Esophagus muscularis mucosa (tissue), 4 donors: ENCODE data around the gene CRKL. TPM values are rescaled to one million over a fixed set of nuclear protein-coding genes. Genes with fewer than 3 reads are reported as not detected.
"Not testable (repeated sequence)": the region's sequence is repeated elsewhere in the genome, so short reads cannot be mapped to it uniquely, and the experiment has no call there.

Source experiments
- DNase-seq: peaks from one replicate; pipeline ENCODE4 v3.0.0-alpha.2; 2017; ENCODE audit errors: extremely low spot score
- H3K27ac ChIP-seq, 4 donors: fragments of 200-600 bp; sonication (generic); replicated peaks in 1 of 4; 1 replicate in 3 of 4; 2 replicates in 1 of 4; pipeline ENCODE4 v1.5.1; 2016 to 2019; ENCODE audit warnings: mild to moderate bottlenecking in 1 of 4
- H3K27me3 ChIP-seq, 4 donors: fragments of 200-600 bp; sonication (generic); one replicate each; pipeline versions ENCODE4 v1.5.1 to v1.6.0; 2016 to 2019
- H3K36me3 ChIP-seq, 4 donors: fragments of 200-600 bp; sonication (generic); one replicate each; pipeline ENCODE4 v1.5.1; 2016 to 2019
- H3K4me1 ChIP-seq, 4 donors: fragments of 200-600 bp; sonication (generic); one replicate each; pipeline ENCODE4 v1.5.1; 2016 to 2019
- H3K4me3 ChIP-seq, 4 donors: fragments of 200-600 bp; sonication (generic); 1 replicate in 2 of 4; 2 replicates in 2 of 4; pipeline ENCODE4 v1.5.1; 2016 to 2019; ENCODE audit warnings: mild to moderate bottlenecking in 4 of 4, moderate library complexity in 1 of 4
- H3K9me3 ChIP-seq, 4 donors: fragments of 200-600 bp; sonication (generic); 1 replicate in 3 of 4; 2 replicates in 1 of 4; pipeline ENCODE4 v1.5.1; 2016 to 2019
- EP300 ChIP-seq: sonication (generic); formaldehyde crosslinking; IDR thresholded peaks from one replicate; pipeline ENCODE4 v1.6.1; 2017; ENCODE audit warnings: antibody characterized with exemption
- POLR2A ChIP-seq: fragments of 450-650 bp; IDR thresholded peaks from one replicate; pipeline ENCODE4 v1.6.1; 2017; ENCODE audit warnings: antibody characterized with exemption, moderate library complexity, mild to moderate bottlenecking, low read depth
- POLR2AphosphoS5 ChIP-seq, 2 donors: sonication (generic); formaldehyde crosslinking; IDR thresholded peaks; one replicate each; pipeline ENCODE4 v1.6.1; 2017; ENCODE audit warnings: antibody characterized with exemption in 2 of 2
- WGBS: methylation state at CpG from one replicate; pipeline ENCODE4 v1.1.5; 2018; 5-methylcytosine and 5-hydroxymethylcytosine counted together
- intact Hi-C: fragments of 100-400 bp; cut with DNase I; formaldehyde crosslinking; loops from one replicate; pipeline ENCODE4 v1.15.1; 2023
- total RNA-seq, 4 donors: library from RNA; depleted of rRNA; stranded (reverse); fragments of >200 nt; gene quantifications; one replicate each; pipeline versions ENCODE4 v1.1.0 to v1.2.1, GENCODE V29; 2016
- TF ChIP-seq, protein P1 (sequence below), 3 experiments: fragments of 200-600 bp in 2 of 3; fragments of 450-650 bp in 1 of 3; sonication (generic) in 2 of 3; IDR thresholded peaks; one replicate each; pipeline ENCODE4 v1.5.1; 2017 to 2019; ENCODE audit warnings: antibody characterized with exemption in 3 of 3, mild to moderate bottlenecking in 2 of 3, moderate library complexity in 1 of 3

The CRKL gene
- total RNA-seq, 4 donors from 2014 or later, result 34.9 to 56.2 (median 47.9) TPM

DNA sequence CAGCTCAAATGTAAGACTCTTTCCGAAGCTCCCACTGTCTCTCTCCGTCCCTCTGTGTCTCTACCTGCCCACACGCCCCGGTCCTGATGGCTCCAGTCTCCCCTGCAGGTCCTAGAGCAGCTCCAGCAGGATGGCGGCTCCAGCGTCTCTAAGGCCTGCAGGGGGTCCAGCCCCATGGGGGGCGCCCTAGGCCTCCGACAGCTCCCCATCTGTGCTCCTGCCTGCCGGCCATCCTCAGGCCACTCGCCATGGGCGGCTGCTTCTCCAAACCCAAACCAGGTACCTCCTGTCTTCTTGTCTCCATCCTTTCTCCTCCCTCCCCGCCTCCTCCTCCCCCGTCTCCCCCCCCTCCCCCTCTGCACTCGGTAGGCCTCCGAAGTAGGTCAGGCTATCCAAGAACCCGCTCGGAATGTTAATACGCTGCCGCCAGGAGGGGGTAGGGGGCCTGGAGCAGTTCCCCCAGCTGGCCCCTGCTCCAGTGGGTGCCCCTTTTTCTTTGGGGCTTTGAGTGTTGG, 50.5 kb downstream of the CRKL start:
- TF ChIP-seq EP300 (no peak), POLR2AphosphoS5 (IDR thresholded peaks at IDR 0.05) (no peak), POLR2A (no peak)
- TF ChIP-seq, protein P1, sequence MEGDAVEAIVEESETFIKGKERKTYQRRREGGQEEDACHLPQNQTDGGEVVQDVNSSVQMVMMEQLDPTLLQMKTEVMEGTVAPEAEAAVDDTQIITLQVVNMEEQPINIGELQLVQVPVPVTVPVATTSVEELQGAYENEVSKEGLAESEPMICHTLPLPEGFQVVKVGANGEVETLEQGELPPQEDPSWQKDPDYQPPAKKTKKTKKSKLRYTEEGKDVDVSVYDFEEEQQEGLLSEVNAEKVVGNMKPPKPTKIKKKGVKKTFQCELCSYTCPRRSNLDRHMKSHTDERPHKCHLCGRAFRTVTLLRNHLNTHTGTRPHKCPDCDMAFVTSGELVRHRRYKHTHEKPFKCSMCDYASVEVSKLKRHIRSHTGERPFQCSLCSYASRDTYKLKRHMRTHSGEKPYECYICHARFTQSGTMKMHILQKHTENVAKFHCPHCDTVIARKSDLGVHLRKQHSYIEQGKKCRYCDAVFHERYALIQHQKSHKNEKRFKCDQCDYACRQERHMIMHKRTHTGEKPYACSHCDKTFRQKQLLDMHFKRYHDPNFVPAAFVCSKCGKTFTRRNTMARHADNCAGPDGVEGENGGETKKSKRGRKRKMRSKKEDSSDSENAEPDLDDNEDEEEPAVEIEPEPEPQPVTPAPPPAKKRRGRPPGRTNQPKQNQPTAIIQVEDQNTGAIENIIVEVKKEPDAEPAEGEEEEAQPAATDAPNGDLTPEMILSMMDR (IDR thresholded peaks at IDR 0.05), result no peak
- Histone ChIP-seq H3K27me3 (peaks cover 0 to 18% (median 4%) of the 10 kb centered on the region in 4 donors), H3K4me3 (no peak overlapping the region), H3K4me1 (peaks cover 8 to 28% (median 21%) of the 10 kb centered on the region in 4 donors), H3K27ac (no peak overlapping the region), H3K9me3 (no peaks in the 10 kb centered on the region), H3K36me3 (no peaks in the 10 kb centered on the region)
- intact Hi-C loops, result loop anchor here (10.0 kb wide), 2 partner anchors 47 to 83 kb away; partner anchors contain the start of gene P2RX6
- DNase-seq, result no peak
- 50% methylated on average over 12 of the region's 19 CpGs for WGBS

DNA sequence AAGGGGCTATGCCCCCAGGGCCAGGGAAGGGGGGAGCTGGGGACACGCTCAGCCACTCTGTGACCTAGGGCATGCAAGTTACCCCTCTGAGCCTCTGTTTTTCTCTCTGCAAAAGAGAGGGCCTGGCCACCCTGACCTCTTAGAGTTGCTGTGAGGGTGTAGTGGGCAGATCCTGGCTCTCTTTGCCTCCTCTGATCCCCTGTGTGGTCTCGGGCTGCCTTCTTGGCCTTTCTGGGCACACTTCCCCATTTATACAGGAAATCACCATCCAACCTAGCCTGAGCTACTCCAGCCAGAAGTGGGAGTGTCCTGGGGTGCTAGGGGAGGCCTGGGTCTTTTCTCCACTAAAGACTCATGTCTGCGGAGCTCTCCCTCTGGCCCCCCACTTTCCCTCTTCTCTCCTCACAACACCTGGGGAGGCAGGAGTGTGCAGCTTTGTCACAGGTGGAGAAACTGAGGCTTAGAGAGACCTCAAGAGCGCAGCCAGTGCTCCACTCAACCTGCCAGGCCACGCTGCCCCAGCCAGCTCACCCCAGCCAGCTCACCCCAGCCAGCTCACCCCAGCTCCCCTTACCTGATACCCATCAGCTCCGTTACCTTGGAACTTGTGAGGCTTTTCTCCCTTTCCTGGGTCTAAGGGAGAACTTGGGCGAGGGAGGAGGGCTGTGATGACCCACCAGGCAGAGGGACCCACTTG, 51.2 kb downstream of the CRKL start:
- DNase-seq, result no peak
- peaks cover 0 to 18% (median 4%) of the 10 kb centered on the region in 4 donors for H3K27me3 ChIP-seq
- TF ChIP-seq EP300 (no peak), POLR2AphosphoS5 (IDR thresholded peaks at IDR 0.05) (no peak), POLR2A (no peak)
- TF ChIP-seq, protein P1 (IDR thresholded peaks at IDR 0.05), result no peak
- no peak overlapping the region for H3K27ac ChIP-seq
- H3K9me3 ChIP-seq, result no peaks in the 10 kb centered on the region
- no peak overlapping the region for H3K4me3 ChIP-seq
- WGBS, result 85% methylated on average over 6 of the region's 7 CpGs
- peaks cover 8 to 28% (median 21%) of the 10 kb centered on the region in 4 donors for H3K4me1 ChIP-seq
- intact Hi-C loops, result loop anchor here (10.0 kb wide), 2 partner anchors 46 to 84 kb away; partner anchors contain the start of gene P2RX6
- no peaks in the 10 kb centered on the region for H3K36me3 ChIP-seq

DNA sequence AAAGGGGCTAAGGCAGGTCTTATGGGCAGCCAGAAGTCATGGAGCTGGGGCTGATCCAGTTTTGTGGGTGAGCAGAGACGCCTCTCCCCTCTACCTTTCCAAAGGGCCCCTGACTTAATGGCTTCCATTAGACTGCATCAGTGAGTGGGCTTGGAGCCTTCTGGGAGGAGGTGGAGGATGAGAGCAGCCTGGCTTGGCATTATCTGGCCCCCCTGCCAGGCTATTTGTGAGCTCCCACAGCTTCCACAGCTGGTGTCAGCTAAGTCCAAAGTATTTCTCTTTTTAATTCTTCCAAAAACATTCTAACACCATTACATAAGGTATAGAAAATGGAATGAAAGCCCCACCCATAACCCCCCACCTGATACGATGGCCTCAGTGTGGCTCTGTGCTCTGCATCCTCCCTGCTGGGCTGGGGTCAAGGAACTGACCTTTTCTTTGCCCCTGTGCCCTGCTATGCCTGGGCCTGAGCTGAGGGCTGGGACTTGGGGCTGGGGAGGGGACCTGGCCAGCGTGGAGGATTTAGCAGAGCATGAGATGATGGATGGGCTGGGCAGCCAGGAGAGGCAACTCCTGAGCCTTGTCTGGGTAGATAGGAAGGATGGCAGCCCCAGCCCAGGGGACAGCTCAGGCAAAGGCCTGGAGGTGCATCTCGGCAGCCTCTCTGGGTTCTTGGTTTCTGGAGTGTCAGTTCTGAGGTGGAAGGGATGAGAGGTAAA, 53.9 kb downstream of the CRKL start:
- no peak for DNase-seq
- intact Hi-C loops, result no loop called here
- Histone ChIP-seq H3K4me3 (no peak overlapping the region), H3K36me3 (no peaks in the 10 kb centered on the region), H3K4me1 (peaks cover 0 to 12% (median 5%) of the 10 kb centered on the region in 4 donors), H3K9me3 (no peaks in the 10 kb centered on the region), H3K27me3 (no peaks in the 10 kb centered on the region), H3K27ac (no peak overlapping the region)
- WGBS, result 66% methylated on average over 4 of the region's 4 CpGs
- TF ChIP-seq POLR2A (no peak), EP300 (no peak), POLR2AphosphoS5 (IDR thresholded peaks at IDR 0.05) (no peak)
- TF ChIP-seq, protein P1 (IDR thresholded peaks at IDR 0.05), result no peak

DNA sequence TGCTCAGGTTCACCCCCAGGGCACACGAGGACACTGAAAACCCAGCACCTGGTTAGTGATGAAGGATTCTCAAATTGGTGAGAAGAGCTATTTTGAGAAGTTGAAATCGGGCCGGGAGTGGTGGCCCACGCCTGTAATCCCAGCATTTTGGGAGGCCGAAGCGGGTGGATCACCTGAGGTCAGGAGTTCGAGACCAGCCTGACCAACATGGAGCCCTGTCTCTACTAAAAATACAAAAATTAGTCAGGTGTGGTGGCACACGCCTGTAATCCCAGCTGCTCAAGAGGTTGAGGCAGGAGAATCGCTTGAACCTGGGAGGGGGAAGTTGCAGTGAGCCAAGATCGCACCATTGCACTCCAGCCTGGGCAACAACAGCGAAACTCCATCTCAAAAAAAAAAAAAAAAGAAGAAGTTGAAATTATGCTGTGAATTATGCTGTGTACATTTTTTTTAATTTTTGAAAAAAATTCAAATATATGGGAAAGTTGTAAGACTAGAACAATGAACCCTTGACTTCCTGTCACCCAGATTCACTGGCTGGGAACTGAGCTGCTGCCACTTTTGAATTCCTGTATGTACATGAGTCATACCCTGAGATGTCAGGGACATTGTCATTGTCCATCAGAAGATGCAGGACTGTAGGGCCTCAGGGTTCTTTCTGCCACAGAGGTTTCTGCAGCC, 54.9 kb downstream of the CRKL start:
- DNase-seq, H3K36me3 ChIP-seq, H3K27ac ChIP-seq, H3K4me3 ChIP-seq, H3K27me3 ChIP-seq, H3K9me3 ChIP-seq, intact Hi-C loops: not testable (repeated sequence)
- WGBS, result 87% methylated on average over 11 of the region's 11 CpGs
- peaks cover 0 to 12% (median 5%) of the 10 kb centered on the region in 4 donors for H3K4me1 ChIP-seq
